ENCODE measurements around the gene PORCN. TPM values are rescaled to one million over a fixed set of nuclear protein-coding genes. Genes with fewer than 3 reads are reported as not detected.

The PORCN gene
- total and polyA plus RNA-seq, 2 of the 4 experiments (the other 2 are of a cell fraction), result 4.1 to 10.1 TPM

DNA sequence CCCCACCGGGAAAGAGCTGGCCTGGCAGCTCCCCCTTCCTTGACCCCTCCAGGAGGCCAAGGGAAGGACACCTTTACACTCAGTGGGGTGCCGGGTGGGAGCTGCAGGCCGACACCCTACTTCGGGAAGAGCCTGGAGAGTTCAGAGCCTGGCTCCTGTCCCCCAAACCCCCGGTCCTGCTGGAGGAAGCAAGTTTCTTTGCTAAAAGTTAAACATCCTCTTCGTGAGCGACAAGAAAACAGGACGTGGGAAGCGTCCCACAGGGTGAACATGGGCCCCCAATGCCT, 35.1 kb upstream of the PORCN start:
- no peak overlapping the region for H3K56ac ChIP-seq (ENCODE audit: extremely low read depth, insufficient read depth, low read length)
- no peak overlapping the region for H4K91ac ChIP-seq (ENCODE audit: insufficient read depth, low read depth, low read length)
- H3K4me3 ChIP-seq (ENCODE audit: insufficient read depth, low read depth, low read length), result no peak overlapping the region
- H3K27ac ChIP-seq (ENCODE audit: insufficient read depth, low read length), result no peak overlapping the region
- H2BK5ac ChIP-seq (ENCODE audit: low read depth, low read length, poor library complexity, severe bottlenecking), result no peak overlapping the region
- no peak overlapping the region for H4K8ac ChIP-seq (ENCODE audit: low read depth in 2 of 2, low read length in 2 of 2)
- CTCF ChIA-PET, result no interaction called here
- H3K9me3 ChIP-seq (ENCODE audit: control insufficient read depth, insufficient read depth, low read length), result no peaks in the 10 kb centered on the region
- no peak overlapping the region for H3K14ac ChIP-seq (replicated peaks; ENCODE audit: low read depth, low read length)
- peak overlapping the region; percentile 19 for H2AFZ ChIP-seq (replicated peaks; ENCODE audit: low read length, poor library complexity)
- no peak overlapping the region for H2AK9ac ChIP-seq (replicated peaks; ENCODE audit: low read depth, low read length, poor library complexity)
- no peak overlapping the region for H2BK20ac ChIP-seq (ENCODE audit: low read depth, low read length)
- peaks cover 3% of the 10 kb centered on the region; the same call in 1 of the 2 replicates for H3K27me3 ChIP-seq (ENCODE audit: control insufficient read depth, insufficient read depth, low read length)
- no peak overlapping the region for H4K5ac ChIP-seq (ENCODE audit: low read depth, low read length)
- DNase-seq (no peak), ATAC-seq (ENCODE audit: low read depth) (no peak)
- TF ChIP-seq, protein P1, sequence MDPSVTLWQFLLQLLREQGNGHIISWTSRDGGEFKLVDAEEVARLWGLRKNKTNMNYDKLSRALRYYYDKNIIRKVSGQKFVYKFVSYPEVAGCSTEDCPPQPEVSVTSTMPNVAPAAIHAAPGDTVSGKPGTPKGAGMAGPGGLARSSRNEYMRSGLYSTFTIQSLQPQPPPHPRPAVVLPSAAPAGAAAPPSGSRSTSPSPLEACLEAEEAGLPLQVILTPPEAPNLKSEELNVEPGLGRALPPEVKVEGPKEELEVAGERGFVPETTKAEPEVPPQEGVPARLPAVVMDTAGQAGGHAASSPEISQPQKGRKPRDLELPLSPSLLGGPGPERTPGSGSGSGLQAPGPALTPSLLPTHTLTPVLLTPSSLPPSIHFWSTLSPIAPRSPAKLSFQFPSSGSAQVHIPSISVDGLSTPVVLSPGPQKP (IDR thresholded peaks at IDR 0.05; ENCODE audit: borderline replicate concordance, low read depth, low read length), result no peak
- TF ChIP-seq RCOR1 (IDR thresholded peaks at IDR 0.05; ENCODE audit: insufficient replicate concordance, low read length) (no peak), MXI1 (IDR thresholded peaks at IDR 0.05; ENCODE audit: borderline replicate concordance, low read depth, low read length) (no peak), SMC3 (IDR thresholded peaks at IDR 0.05; ENCODE audit: low read depth, low read length) (no peak), BHLHE40 (IDR thresholded peaks at IDR 0.05; ENCODE audit: low read depth, low read length) (no peak), NFE2L2 (IDR thresholded peaks at IDR 0.05; ENCODE audit: low read depth, low read length) (no peak), CHD1 (IDR thresholded peaks at IDR 0.05; ENCODE audit: low read depth, low read length) (no peak), CEBPB (IDR thresholded peaks at IDR 0.05; ENCODE audit: low read depth, low read length) (no peak), RAD21 (IDR thresholded peaks at IDR 0.05; ENCODE audit: low read length) (no peak), MAFK (IDR thresholded peaks at IDR 0.05; ENCODE audit: low read depth, low read length) (no peak), MAZ (IDR thresholded peaks at IDR 0.05; ENCODE audit: borderline replicate concordance, low read depth, low read length) (no peak)
- TF ChIP-seq, protein P2, sequence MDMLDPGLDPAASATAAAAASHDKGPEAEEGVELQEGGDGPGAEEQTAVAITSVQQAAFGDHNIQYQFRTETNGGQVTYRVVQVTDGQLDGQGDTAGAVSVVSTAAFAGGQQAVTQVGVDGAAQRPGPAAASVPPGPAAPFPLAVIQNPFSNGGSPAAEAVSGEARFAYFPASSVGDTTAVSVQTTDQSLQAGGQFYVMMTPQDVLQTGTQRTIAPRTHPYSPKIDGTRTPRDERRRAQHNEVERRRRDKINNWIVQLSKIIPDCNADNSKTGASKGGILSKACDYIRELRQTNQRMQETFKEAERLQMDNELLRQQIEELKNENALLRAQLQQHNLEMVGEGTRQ (IDR thresholded peaks at IDR 0.05; ENCODE audit: low read depth, low read length), result no peak
- H3K4me1 ChIP-seq (ENCODE audit: control insufficient read depth, insufficient read depth, low read length), result no peaks in the 10 kb centered on the region
- H4K20me1 ChIP-seq (ENCODE audit: insufficient read depth, low read length), result no peaks in the 10 kb centered on the region; the same call in 1 of the 2 replicates
- peaks cover 0 to 19% of the 10 kb centered on the region in 2 experiments; a peak in 2 of 4 replicates for H3K79me1 ChIP-seq (ENCODE audit: low read depth in 1 of 2, low read length in 2 of 2)
- POLR2A ChIA-PET (ENCODE audit: unreplicated experiment), result no interaction called here
- no peak overlapping the region for H2AK5ac ChIP-seq (ENCODE audit: low read depth, low read length)
- H3K4me2 ChIP-seq (ENCODE audit: low read depth, low read length), result no peak overlapping the region
- H3K23ac ChIP-seq (ENCODE audit: low read depth, low read length), result no peak overlapping the region
- H3K9me1 ChIP-seq (ENCODE audit: insufficient read depth, low read length), result peaks cover 7% of the 10 kb centered on the region
- no peaks in the 10 kb centered on the region for H3K36me3 ChIP-seq (ENCODE audit: control insufficient read depth, insufficient read depth, low read length)
- dilution Hi-C loops (cut with HindIII; ENCODE audit: low sequenced_read_pairs, unreplicated experiment), result no loop called here
- WGBS, 2 experiments (ENCODE audit: extremely low coverage in 2 of 2, insufficient read length in 1 of 2), result 74% methylated on average over 4 of the region's 9 CpGs; no CpG with 5 or more reads in 1 of the 2 experiments
- no peak overlapping the region for H3K9ac ChIP-seq (ENCODE audit: low read depth, low read length)
- H3K4ac ChIP-seq (ENCODE audit: low read depth, low read length), result no peak overlapping the region
- in situ Hi-C loops (cut with MboI; ENCODE audit: low sequenced_read_pairs), result no loop called here
- H2BK15ac ChIP-seq (ENCODE audit: low read depth, low read length), result no peak overlapping the region
- intact Hi-C loops (cut with micrococcal nuclease), result no loop called here
- no peak overlapping the region for H2BK120ac ChIP-seq (ENCODE audit: low read depth, low read length)
- BruUV-seq (replicated peaks), result no TSS peak
- no peak overlapping the region for H3K18ac ChIP-seq (ENCODE audit: low read depth, low read length)
